ENCODE measurements around the gene EFCC1. TPM values are rescaled to one million over a fixed set of nuclear protein-coding genes. Genes with fewer than 3 reads are reported as not detected.

Gene EFCC1
- total RNA-seq, 2 experiments from 2014 or later, result 0.16 to 0.38 TPM

DNA sequence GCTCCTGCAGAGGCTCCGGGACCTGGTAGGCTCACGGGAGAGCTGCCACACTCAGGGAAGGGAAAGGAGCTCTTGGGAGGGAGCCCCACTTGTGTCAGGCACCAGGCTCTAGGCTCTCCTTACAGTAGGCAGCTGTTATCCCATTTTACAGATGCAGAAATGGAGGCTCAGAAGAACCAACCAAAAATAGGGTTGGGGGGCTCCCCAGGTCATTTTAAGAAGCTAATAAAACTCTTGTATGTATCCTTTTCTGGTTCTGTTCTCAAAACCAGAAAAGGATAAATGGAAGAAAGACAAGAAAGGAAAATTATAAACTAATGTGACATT is 36.0 kb downstream of the EFCC1 start:
- H3K9me3 Mint-ChIP-seq, result no peaks in the 10 kb centered on the region
- peaks cover 15% of the 10 kb centered on the region for H3K4me1 Mint-ChIP-seq (ENCODE audit: low read depth)
- peaks cover 4% of the 10 kb centered on the region for H3K27me3 Mint-ChIP-seq
- TF ChIP-seq, protein P1, sequence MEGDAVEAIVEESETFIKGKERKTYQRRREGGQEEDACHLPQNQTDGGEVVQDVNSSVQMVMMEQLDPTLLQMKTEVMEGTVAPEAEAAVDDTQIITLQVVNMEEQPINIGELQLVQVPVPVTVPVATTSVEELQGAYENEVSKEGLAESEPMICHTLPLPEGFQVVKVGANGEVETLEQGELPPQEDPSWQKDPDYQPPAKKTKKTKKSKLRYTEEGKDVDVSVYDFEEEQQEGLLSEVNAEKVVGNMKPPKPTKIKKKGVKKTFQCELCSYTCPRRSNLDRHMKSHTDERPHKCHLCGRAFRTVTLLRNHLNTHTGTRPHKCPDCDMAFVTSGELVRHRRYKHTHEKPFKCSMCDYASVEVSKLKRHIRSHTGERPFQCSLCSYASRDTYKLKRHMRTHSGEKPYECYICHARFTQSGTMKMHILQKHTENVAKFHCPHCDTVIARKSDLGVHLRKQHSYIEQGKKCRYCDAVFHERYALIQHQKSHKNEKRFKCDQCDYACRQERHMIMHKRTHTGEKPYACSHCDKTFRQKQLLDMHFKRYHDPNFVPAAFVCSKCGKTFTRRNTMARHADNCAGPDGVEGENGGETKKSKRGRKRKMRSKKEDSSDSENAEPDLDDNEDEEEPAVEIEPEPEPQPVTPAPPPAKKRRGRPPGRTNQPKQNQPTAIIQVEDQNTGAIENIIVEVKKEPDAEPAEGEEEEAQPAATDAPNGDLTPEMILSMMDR (IDR thresholded peaks at IDR 0.05), result no peak
- ATAC-seq (no peak), DNase-seq (no peak)
- intact Hi-C loops (cut with micrococcal nuclease), result no loop called here
- CTCF ChIA-PET, result interaction anchor here (1.1 to 4.1 kb wide), 6 partner anchors 9 to 208 kb away, joined by 3 to 17 read pairs (median 8); no protein-coding TSS in a partner anchor
- H3K27ac Mint-ChIP-seq, result no peak overlapping the region
- POLR2A ChIA-PET, result interaction anchor here (0.8 to 1.9 kb wide), 2 partner anchors 9 to 10 kb away, joined by 3 to 7 read pairs; no protein-coding TSS in a partner anchor
- H3K36me3 Mint-ChIP-seq (ENCODE audit: low read depth), result no peaks in the 10 kb centered on the region
- no peak overlapping the region for H3K4me3 Mint-ChIP-seq

DNA sequence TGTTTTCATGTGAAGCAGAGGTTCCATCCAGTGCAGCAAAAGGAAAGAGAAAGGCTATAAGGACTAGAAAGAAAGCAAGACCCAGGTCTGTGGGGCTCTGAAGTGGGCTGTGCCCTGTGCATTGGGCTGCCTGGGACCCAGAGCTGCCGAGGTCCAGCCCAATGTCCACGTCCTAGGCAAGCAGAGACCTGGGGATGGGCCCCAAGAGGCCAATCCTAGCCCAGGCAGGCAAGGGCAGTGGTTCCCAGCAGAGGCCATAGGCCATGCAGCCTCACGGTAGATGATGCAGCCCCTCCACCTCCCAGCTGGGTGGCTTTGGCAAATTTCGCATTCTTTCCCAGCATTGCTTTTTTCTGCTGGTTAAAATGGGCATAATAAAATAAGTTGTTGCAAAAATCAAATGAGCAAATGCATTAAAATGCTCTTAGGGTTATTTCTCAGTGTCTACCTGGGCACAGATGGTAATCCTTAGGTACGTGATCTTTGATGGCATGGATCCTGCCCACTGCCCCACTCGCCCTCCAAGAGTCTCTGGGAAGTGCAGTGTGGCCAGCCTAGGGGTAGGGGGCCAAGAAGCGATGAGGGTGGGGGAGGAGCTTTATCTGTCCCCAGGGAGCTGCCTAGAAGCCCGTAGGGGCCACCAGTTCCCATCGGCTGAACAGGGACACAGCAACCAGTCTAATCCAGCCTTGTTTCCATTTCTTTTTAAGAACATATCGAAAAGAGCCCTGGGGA is 37.2 kb downstream of the EFCC1 start:
- Mint-ChIP-seq H3K9me3 (no peaks in the 10 kb centered on the region), H3K36me3 (ENCODE audit: low read depth) (no peaks in the 10 kb centered on the region), H3K4me3 (no peak overlapping the region), H3K27ac (no peak overlapping the region), H3K27me3 (peaks cover 7% of the 10 kb centered on the region), H3K4me1 (ENCODE audit: low read depth) (peaks cover 15% of the 10 kb centered on the region)
- ATAC-seq (no peak), DNase-seq (no peak)
- POLR2A ChIA-PET, result interaction anchor here (0.6 to 1.9 kb wide), 2 partner anchors 12 to 52 kb away, joined by 4 to 7 read pairs; no protein-coding TSS in a partner anchor
- intact Hi-C loops (cut with micrococcal nuclease), result no loop called here
- TF ChIP-seq, protein P1 (IDR thresholded peaks at IDR 0.05), result no peak
- CTCF ChIA-PET, result interaction anchor here (2.2 to 4.1 kb wide), 2 partner anchors 8 to 15 kb away, joined by 11 to 17 read pairs; no protein-coding TSS in a partner anchor

DNA sequence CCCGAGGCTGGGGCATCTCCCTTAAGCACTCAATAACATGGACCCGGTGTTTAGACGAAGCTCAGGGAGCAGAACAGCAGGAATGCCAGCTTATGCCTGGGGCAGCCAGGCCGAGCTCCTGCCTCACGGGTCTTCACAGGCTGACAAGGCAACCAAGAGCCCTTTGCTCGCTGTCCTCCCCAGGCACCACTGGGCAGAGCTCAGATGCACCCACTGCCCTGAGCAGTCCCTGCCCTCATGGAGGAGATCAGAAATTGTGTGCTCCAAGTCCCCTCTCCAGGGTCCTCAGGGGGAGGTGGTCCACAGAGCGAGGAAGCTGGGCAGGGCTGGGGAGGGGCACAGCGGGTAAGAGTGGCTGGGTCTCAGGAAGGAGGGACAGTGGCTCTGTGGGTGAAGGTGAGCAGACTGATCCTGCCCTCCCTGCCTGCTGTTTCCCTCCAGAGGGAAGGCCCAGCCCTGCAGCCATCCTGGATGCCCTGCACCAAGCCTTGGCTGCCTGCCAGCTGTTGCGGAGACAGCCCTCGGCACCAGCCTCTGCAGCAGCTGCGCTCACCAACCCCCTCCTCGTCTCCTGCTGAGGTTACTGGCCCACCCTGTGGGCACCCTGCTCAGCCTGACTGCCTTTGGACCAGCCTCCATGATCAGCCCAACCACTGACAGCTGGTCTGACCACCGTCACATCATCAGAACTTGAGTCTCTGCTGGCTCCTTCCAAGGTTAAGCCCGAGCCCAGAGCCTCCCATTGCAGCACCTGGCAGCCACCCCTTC is 38.4 kb downstream of the EFCC1 start:
- ATAC-seq (no peak), DNase-seq (no peak)
- no peak overlapping the region for H3K27ac Mint-ChIP-seq
- TF ChIP-seq, protein P1 (IDR thresholded peaks at IDR 0.05), result no peak
- H3K27me3 Mint-ChIP-seq, result peaks cover 10% of the 10 kb centered on the region
- POLR2A ChIA-PET, result interaction anchor here (0.6 to 0.9 kb wide), 3 partner anchors 14 to 26 kb away, joined by 3 read pairs; no protein-coding TSS in a partner anchor
- H3K36me3 Mint-ChIP-seq (ENCODE audit: low read depth), result no peaks in the 10 kb centered on the region
- H3K9me3 Mint-ChIP-seq, result no peaks in the 10 kb centered on the region
- CTCF ChIA-PET, result interaction anchor here (0.7 to 4.1 kb wide), 2 partner anchors 14 to 69 kb away, joined by 3 to 17 read pairs; no protein-coding TSS in a partner anchor
- peaks cover 15% of the 10 kb centered on the region for H3K4me1 Mint-ChIP-seq (ENCODE audit: low read depth)
- no peak overlapping the region for H3K4me3 Mint-ChIP-seq
- intact Hi-C loops (cut with micrococcal nuclease), result no loop called here

DNA sequence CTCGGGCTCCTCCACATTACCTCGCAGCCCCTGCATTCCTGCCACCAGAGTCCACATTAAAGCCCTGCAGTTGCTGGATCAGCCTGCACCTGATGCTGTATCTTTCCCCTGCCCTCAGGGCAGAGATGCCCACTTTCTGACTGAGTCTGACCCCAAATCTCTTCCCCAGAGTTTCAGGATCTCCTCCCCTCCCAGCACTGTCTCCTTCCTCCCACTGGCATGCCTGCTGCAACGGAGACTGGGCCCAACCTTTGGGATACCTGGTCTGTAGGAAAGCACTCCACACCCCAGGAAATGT is 38.9 kb downstream of the EFCC1 start:
- CTCF ChIA-PET, result interaction anchor here (4.1 kb wide), 1 partner anchor 13 kb away, joined by 17 read pairs; no protein-coding TSS in a partner anchor
- no peak for DNase-seq
- H3K9me3 Mint-ChIP-seq, result no peaks in the 10 kb centered on the region

More for the DNA sequence above, 38.9 kb downstream of the EFCC1 start:
- TF ChIP-seq, protein P1 (IDR thresholded peaks at IDR 0.05), result no peak
- POLR2A ChIA-PET, result no interaction called here
- Mint-ChIP-seq H3K27ac (no peak overlapping the region), H3K4me1 (ENCODE audit: low read depth) (peaks cover 15% of the 10 kb centered on the region), H3K36me3 (ENCODE audit: low read depth) (no peaks in the 10 kb centered on the region), H3K4me3 (no peak overlapping the region), H3K27me3 (peaks cover 10% of the 10 kb centered on the region)
- intact Hi-C loops (cut with micrococcal nuclease), result no loop called here
- ATAC-seq, result no peak

Measured in activated CD8-positive, alpha-beta T cell treated with anti-CD3 and anti-CD28 coated beads for 36 hours (primary cell).